ENCODE measurements around the gene FIBCD1.

FIBCD1 gene

GRCh38 chr9:130934246-130934645 is 4.8 kb downstream of the FIBCD1 start:
- TF ChIP-seq CTCF (IDR thresholded peaks at IDR 0.05): no peak
- H3K9me3 ChIP-seq (ENCODE audit: control insufficient read depth, low read length): no peaks in the 10 kb centered on the region
- H3K4me2 ChIP-seq (ENCODE audit: low read length): no peak overlapping the region
- no peak overlapping the region for H2AFZ ChIP-seq
- H3K27me3 ChIP-seq (ENCODE audit: control insufficient read depth, insufficient read depth, low read length): no peaks in the 10 kb centered on the region
- H3K4me1 ChIP-seq: peaks cover 3% of the 10 kb centered on the region
- no peaks in the 10 kb centered on the region for H3K79me2 ChIP-seq
- H3K9ac ChIP-seq: no peak overlapping the region
- H3K27ac ChIP-seq: no peak overlapping the region
- H3K36me3 ChIP-seq (ENCODE audit: control insufficient read depth, insufficient read depth, low read length): no peaks in the 10 kb centered on the region
- no peak overlapping the region for H3K4me3 ChIP-seq (ENCODE audit: low read depth, low read length)

- Histone ChIP-seq H2AFZ (no peak overlapping the region), H3K79me2 (no peaks in the 10 kb centered on the region), H3K9ac (no peak overlapping the region), H3K27ac (no peak overlapping the region), H3K36me3 (ENCODE audit: control insufficient read depth, insufficient read depth, low read length) (no peaks in the 10 kb centered on the region), H3K27me3 (ENCODE audit: control insufficient read depth, insufficient read depth, low read length) (no peaks in the 10 kb centered on the region), H3K4me1 (peaks cover 8% of the 10 kb centered on the region), H3K9me3 (ENCODE audit: control insufficient read depth, low read length) (no peaks in the 10 kb centered on the region), H3K4me2 (ENCODE audit: low read length) (no peak overlapping the region), H3K4me3 (ENCODE audit: low read depth, low read length) (no peak overlapping the region)
- no peak for TF ChIP-seq CTCF (IDR thresholded peaks at IDR 0.05)
Observed at GRCh38 chr9:130933114-130934046, 5.7 kb downstream of the FIBCD1 start.

- H3K79me2 ChIP-seq: no peaks in the 10 kb centered on the region
- H3K9ac ChIP-seq: no peak overlapping the region
- TF ChIP-seq CTCF (IDR thresholded peaks at IDR 0.05): no peak
- peaks cover 14% of the 10 kb centered on the region for H3K4me1 ChIP-seq
- no peaks in the 10 kb centered on the region for H3K9me3 ChIP-seq (ENCODE audit: control insufficient read depth, low read length)
- H3K4me2 ChIP-seq (ENCODE audit: low read length): no peak overlapping the region
- H3K27me3 ChIP-seq (ENCODE audit: control insufficient read depth, insufficient read depth, low read length): no peaks in the 10 kb centered on the region
- no peak overlapping the region for H3K27ac ChIP-seq
- H3K4me3 ChIP-seq (ENCODE audit: low read depth, low read length): no peak overlapping the region
- H3K36me3 ChIP-seq (ENCODE audit: control insufficient read depth, insufficient read depth, low read length): no peaks in the 10 kb centered on the region
- no peak overlapping the region for H2AFZ ChIP-seq
Observed at GRCh38 chr9:130932255-130933079, 6.6 kb downstream of the FIBCD1 start.

GRCh38 chr9:130931508-130932254 is 7.4 kb downstream of the FIBCD1 start:
- no peak overlapping the region for H3K4me3 ChIP-seq (ENCODE audit: low read depth, low read length)
- no peaks in the 10 kb centered on the region for H3K79me2 ChIP-seq
- no peak for TF ChIP-seq CTCF (IDR thresholded peaks at IDR 0.05)
- H2AFZ ChIP-seq: no peak overlapping the region
- H3K27me3 ChIP-seq (ENCODE audit: control insufficient read depth, insufficient read depth, low read length): no peaks in the 10 kb centered on the region
- no peak overlapping the region for H3K27ac ChIP-seq
- H3K36me3 ChIP-seq (ENCODE audit: control insufficient read depth, insufficient read depth, low read length): no peaks in the 10 kb centered on the region
- peaks cover 16% of the 10 kb centered on the region for H3K4me1 ChIP-seq
- H3K9me3 ChIP-seq (ENCODE audit: control insufficient read depth, low read length): no peaks in the 10 kb centered on the region
- no peak overlapping the region for H3K9ac ChIP-seq
- no peak overlapping the region for H3K4me2 ChIP-seq (ENCODE audit: low read length)
